Superior temporal gyrus (tissue), 1 donor: ENCODE results near the gene HYDIN.
"Not testable (repeated sequence)": the region's sequence is repeated elsewhere in the genome, so short reads cannot be mapped to it uniquely, and the experiment has no call there.

ENCODE experiments used
- DNase-seq: peaks from one replicate; pipeline ENCODE4 v3.0.0-alpha.2; 2016; ENCODE audit errors: extremely low spot score

HYDIN gene

GRCh38 chr16:70999735-71000134, 230.8 kb downstream of the HYDIN start:
- peak; percentile 8 for DNase-seq

- DNase-seq = not testable (repeated sequence)
These were observed 234.7 kb downstream of the HYDIN start for GRCh38 chr16:70995799-70996198.

- DNase-seq = not testable (repeated sequence)
These were observed 238.0 kb downstream of the HYDIN start for GRCh38 chr16:70992511-70992910.

- DNase-seq = not testable (repeated sequence)
These were observed 243.4 kb downstream of the HYDIN start for GRCh38 chr16:70987019-70987715.

- DNase-seq = not testable (repeated sequence)
These were observed 245.8 kb downstream of the HYDIN start for GRCh38 chr16:70984675-70985074.

GRCh38 chr16:70968332-70968731, 262.2 kb downstream of the HYDIN start:
- DNase-seq = not testable (repeated sequence)

- DNase-seq = not testable (repeated sequence)
These were observed 270.4 kb downstream of the HYDIN start for GRCh38 chr16:70960169-70960568.

GRCh38 chr16:70954922-70955321, 275.6 kb downstream of the HYDIN start:
- not testable (repeated sequence) for DNase-seq

- DNase-seq = not testable (repeated sequence)
These were observed 276.7 kb downstream of the HYDIN start for GRCh38 chr16:70953824-70954223.

GRCh38 chr16:70943551-70943950, 287.0 kb downstream of the HYDIN start:
- DNase-seq = not testable (repeated sequence)

GRCh38 chr16:70939690-70940359, 290.7 kb downstream of the HYDIN start:
- DNase-seq = not testable (repeated sequence)

GRCh38 chr16:70936781-70937525, 293.6 kb downstream of the HYDIN start:
- not testable (repeated sequence) for DNase-seq

GRCh38 chr16:70935325-70935724, 295.2 kb downstream of the HYDIN start:
- DNase-seq = not testable (repeated sequence)

- not testable (repeated sequence) for DNase-seq
These were observed 296.8 kb downstream of the HYDIN start for GRCh38 chr16:70933746-70934145.

- DNase-seq = not testable (repeated sequence)
These were observed 299.8 kb downstream of the HYDIN start for GRCh38 chr16:70930757-70931156.

GRCh38 chr16:70922164-70922563, 308.4 kb downstream of the HYDIN start:
- DNase-seq = peak; percentile 15

- DNase-seq = not testable (repeated sequence)
These were observed 309.9 kb downstream of the HYDIN start for GRCh38 chr16:70920661-70921060.

- not testable (repeated sequence) for DNase-seq
These were observed 342.3 kb downstream of the HYDIN start for GRCh38 chr16:70888208-70888607.

- DNase-seq = not testable (repeated sequence)
These were observed 345.9 kb downstream of the HYDIN start for GRCh38 chr16:70884652-70885051.

- not testable (repeated sequence) for DNase-seq
These were observed 348.2 kb downstream of the HYDIN start for GRCh38 chr16:70882311-70882710.

GRCh38 chr16:70877895-70878294, 352.6 kb downstream of the HYDIN start:
- DNase-seq = not testable (repeated sequence)

- DNase-seq = not testable (repeated sequence)
These were observed 354.1 kb downstream of the HYDIN start for GRCh38 chr16:70876442-70876841.
